ENCODE data around the gene MPRIP.

DNA sequence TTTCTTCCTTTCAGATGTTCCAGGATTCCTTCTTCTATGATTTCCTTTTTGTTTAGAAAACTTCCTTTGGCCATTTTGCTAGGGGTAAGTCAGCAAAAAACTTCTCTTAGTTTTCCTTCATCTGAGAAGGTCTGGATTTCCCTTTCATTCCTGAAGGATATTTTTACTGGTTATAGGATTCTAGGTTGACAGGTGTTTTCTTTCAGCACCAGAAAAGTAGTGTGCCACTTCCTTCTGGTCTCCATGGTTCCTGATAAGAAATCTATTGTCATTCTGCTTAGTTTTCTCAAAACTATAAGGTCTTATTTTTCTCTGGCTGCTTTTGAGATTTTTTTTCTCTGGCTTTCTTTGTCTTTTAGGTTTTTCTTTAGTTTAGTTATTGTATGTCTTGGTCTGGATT lies 27.6 kb downstream of the MPRIP start:
- TF ChIP-seq POLR2A (IDR thresholded peaks at IDR 0.05) (no peak), POLR2AphosphoS5 (IDR thresholded peaks at IDR 0.05) (no peak)
- TF ChIP-seq, protein P1, sequence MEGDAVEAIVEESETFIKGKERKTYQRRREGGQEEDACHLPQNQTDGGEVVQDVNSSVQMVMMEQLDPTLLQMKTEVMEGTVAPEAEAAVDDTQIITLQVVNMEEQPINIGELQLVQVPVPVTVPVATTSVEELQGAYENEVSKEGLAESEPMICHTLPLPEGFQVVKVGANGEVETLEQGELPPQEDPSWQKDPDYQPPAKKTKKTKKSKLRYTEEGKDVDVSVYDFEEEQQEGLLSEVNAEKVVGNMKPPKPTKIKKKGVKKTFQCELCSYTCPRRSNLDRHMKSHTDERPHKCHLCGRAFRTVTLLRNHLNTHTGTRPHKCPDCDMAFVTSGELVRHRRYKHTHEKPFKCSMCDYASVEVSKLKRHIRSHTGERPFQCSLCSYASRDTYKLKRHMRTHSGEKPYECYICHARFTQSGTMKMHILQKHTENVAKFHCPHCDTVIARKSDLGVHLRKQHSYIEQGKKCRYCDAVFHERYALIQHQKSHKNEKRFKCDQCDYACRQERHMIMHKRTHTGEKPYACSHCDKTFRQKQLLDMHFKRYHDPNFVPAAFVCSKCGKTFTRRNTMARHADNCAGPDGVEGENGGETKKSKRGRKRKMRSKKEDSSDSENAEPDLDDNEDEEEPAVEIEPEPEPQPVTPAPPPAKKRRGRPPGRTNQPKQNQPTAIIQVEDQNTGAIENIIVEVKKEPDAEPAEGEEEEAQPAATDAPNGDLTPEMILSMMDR (IDR thresholded peaks at IDR 0.05) = no peak

Data from sigmoid colon (tissue), 4 donors.